GM12891 (cell line): ENCODE measurements around the gene MAGEB2.

Experiments used
- POLR2A ChIP-seq: IDR thresholded peaks from 2 replicates; pipeline ENCODE4 v1.6.1; 2011; ENCODE audit warnings: low read depth, low read length, control low read depth
- POLR2AphosphoS5 ChIP-seq: IDR thresholded peaks from 2 replicates; pipeline ENCODE4 v1.6.1; 2011; ENCODE audit warnings: low read depth, low read length, control low read depth
- SPI1 ChIP-seq: IDR thresholded peaks from 2 replicates; pipeline ENCODE4 v1.6.1; 2011; ENCODE audit warnings: low read depth, low read length, control low read depth
- TAF1 ChIP-seq: IDR thresholded peaks from 2 replicates; pipeline ENCODE4 v1.6.1; 2011; ENCODE audit warnings: low read depth, low read length, control low read depth

DNA sequence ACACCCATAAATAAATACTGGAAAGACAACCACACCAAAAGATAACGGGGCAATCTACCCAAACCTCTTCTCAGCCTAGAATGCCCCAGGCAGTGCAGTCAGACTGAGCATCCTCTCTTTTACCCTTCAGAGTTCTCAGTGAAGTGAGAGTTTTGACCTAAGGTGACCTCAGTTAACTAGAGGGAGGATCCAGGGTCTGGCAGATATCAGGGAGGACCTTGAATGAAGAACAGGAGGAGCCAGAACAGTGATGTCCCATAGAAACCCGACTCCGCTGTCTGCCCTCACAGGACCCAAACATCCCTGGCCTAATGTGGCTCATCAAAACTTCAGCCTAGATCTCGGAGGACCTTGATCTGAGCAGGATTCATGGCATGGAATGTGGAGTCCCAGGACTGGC is 15.0 kb downstream of the MAGEB2 start, which contains the start of gene MAGEB3:
- TF ChIP-seq SPI1 (no peak), POLR2AphosphoS5 (no peak), POLR2A (no peak), TAF1 (no peak)
